HEK293 (cell line): Measurements from ENCODE around the gene WDR19.

Experiments
- AEBP2 ChIP-seq: fragments of 450-650 bp; formaldehyde crosslinking; IDR thresholded peaks from 2 replicates; pipeline ENCODE4 v1.5.1; 2016; ENCODE audit warnings: missing biosample characterization, missing genetic modification characterization, borderline replicate concordance
- KLF16 ChIP-seq: fragments of 450-650 bp; formaldehyde crosslinking; IDR thresholded peaks from 2 replicates; pipeline ENCODE4 v1.5.1; 2017; ENCODE audit warnings: missing biosample characterization, missing genetic modification characterization
- SCRT1 ChIP-seq: fragments of 450-650 bp; formaldehyde crosslinking; IDR thresholded peaks from 2 replicates; pipeline ENCODE4 v1.5.1; 2016; ENCODE audit warnings: missing biosample characterization, missing genetic modification characterization, borderline replicate concordance
- YY2 ChIP-seq: fragments of 450-650 bp; formaldehyde crosslinking; IDR thresholded peaks from 2 replicates; pipeline ENCODE4 v1.5.1; 2016; ENCODE audit warnings: missing biosample characterization, missing genetic modification characterization
- ZFP69B ChIP-seq: fragments of 450-650 bp; formaldehyde crosslinking; IDR thresholded peaks from 2 replicates; pipeline ENCODE4 v1.5.1; 2016; ENCODE audit warnings: missing biosample characterization, missing genetic modification characterization
- ZIC2 ChIP-seq: fragments of 450-650 bp; formaldehyde crosslinking; IDR thresholded peaks from 2 replicates; pipeline ENCODE4 v1.5.1; 2016; ENCODE audit warnings: missing biosample characterization, missing genetic modification characterization
- ZNF121 ChIP-seq: fragments of 450-650 bp; formaldehyde crosslinking; IDR thresholded peaks from 2 replicates; pipeline ENCODE4 v1.5.1; 2016; ENCODE audit warnings: missing biosample characterization, missing genetic modification characterization
- ZNF155 ChIP-seq: fragments of 450-650 bp; formaldehyde crosslinking; IDR thresholded peaks from 2 replicates; pipeline ENCODE4 v1.5.1; 2016; ENCODE audit warnings: missing biosample characterization, missing genetic modification characterization
- ZNF221 ChIP-seq: fragments of 450-650 bp; formaldehyde crosslinking; IDR thresholded peaks from 2 replicates; pipeline ENCODE4 v1.5.1; 2017; ENCODE audit warnings: missing biosample characterization, missing genetic modification characterization, borderline replicate concordance
- ZNF266 ChIP-seq: fragments of 450-650 bp; formaldehyde crosslinking; IDR thresholded peaks from 2 replicates; pipeline ENCODE4 v1.5.1; 2016; ENCODE audit warnings: missing biosample characterization, missing genetic modification characterization, low read depth
- ZNF341 ChIP-seq: fragments of 450-650 bp; formaldehyde crosslinking; IDR thresholded peaks from 2 replicates; pipeline ENCODE4; 2016; ENCODE audit warnings: low read depth, missing biosample characterization, missing genetic modification characterization
- ZNF433 ChIP-seq: fragments of 450-650 bp; formaldehyde crosslinking; IDR thresholded peaks from 2 replicates; pipeline ENCODE4 v1.5.1; 2016; ENCODE audit warnings: missing biosample characterization, missing genetic modification characterization, low read depth
- ZNF544 ChIP-seq: fragments of 450-650 bp; formaldehyde crosslinking; IDR thresholded peaks from 2 replicates; pipeline ENCODE4 v1.5.0; 2017; ENCODE audit warnings: missing biosample characterization, missing genetic modification characterization
- ZNF571 ChIP-seq: fragments of 450-650 bp; formaldehyde crosslinking; IDR thresholded peaks from 2 replicates; pipeline ENCODE4 v1.5.0; 2017; ENCODE audit warnings: missing biosample characterization, missing genetic modification characterization
- ZNF664 ChIP-seq: fragments of 450-650 bp; formaldehyde crosslinking; IDR thresholded peaks from 2 replicates; pipeline ENCODE4 v1.5.1; 2016; ENCODE audit warnings: missing biosample characterization, missing genetic modification characterization
- TF ChIP-seq, protein P1 (sequence below): fragments of 450-650 bp; formaldehyde crosslinking; conservative IDR thresholded peaks from 2 replicates; pipeline ENCODE4 v1.5.1; 2016; ENCODE audit warnings: low read depth, missing biosample characterization, missing genetic modification characterization
- TF ChIP-seq, protein P2 (sequence below): fragments of 450-650 bp; formaldehyde crosslinking; IDR thresholded peaks from 2 replicates; pipeline ENCODE4 v1.5.1; 2016; ENCODE audit warnings: missing biosample characterization, missing genetic modification characterization
- TF ChIP-seq, protein P3 (sequence below): sonication (generic); formaldehyde crosslinking; IDR thresholded peaks from 2 replicates; pipeline ENCODE4 v1.8.1; 2022; ENCODE audit warnings: mild to moderate bottlenecking, moderate library complexity, missing genetic modification reagents
- TF ChIP-seq, protein P4 (sequence below): fragments of 450-650 bp; formaldehyde crosslinking; optimal IDR thresholded peaks from 2 replicates; pipeline ENCODE3; 2016; ENCODE audit warnings: missing biosample characterization, mild to moderate bottlenecking, missing genetic modification characterization
- TF ChIP-seq, protein P5 (sequence below): fragments of 450-650 bp; formaldehyde crosslinking; conservative IDR thresholded peaks from 2 replicates; pipeline ENCODE4 v1.5.1; 2016; ENCODE audit warnings: low read depth, missing biosample characterization, missing genetic modification characterization
- TF ChIP-seq, protein P6 (sequence below): fragments of 450-650 bp; formaldehyde crosslinking; IDR thresholded peaks from 2 replicates; pipeline ENCODE4 v1.5.1; 2016; ENCODE audit warnings: missing biosample characterization, missing genetic modification characterization

WDR19 gene

GRCh38 chr4:39181905-39182638 lies at the start of gene WDR19 (continued):
- TF ChIP-seq, protein P1, sequence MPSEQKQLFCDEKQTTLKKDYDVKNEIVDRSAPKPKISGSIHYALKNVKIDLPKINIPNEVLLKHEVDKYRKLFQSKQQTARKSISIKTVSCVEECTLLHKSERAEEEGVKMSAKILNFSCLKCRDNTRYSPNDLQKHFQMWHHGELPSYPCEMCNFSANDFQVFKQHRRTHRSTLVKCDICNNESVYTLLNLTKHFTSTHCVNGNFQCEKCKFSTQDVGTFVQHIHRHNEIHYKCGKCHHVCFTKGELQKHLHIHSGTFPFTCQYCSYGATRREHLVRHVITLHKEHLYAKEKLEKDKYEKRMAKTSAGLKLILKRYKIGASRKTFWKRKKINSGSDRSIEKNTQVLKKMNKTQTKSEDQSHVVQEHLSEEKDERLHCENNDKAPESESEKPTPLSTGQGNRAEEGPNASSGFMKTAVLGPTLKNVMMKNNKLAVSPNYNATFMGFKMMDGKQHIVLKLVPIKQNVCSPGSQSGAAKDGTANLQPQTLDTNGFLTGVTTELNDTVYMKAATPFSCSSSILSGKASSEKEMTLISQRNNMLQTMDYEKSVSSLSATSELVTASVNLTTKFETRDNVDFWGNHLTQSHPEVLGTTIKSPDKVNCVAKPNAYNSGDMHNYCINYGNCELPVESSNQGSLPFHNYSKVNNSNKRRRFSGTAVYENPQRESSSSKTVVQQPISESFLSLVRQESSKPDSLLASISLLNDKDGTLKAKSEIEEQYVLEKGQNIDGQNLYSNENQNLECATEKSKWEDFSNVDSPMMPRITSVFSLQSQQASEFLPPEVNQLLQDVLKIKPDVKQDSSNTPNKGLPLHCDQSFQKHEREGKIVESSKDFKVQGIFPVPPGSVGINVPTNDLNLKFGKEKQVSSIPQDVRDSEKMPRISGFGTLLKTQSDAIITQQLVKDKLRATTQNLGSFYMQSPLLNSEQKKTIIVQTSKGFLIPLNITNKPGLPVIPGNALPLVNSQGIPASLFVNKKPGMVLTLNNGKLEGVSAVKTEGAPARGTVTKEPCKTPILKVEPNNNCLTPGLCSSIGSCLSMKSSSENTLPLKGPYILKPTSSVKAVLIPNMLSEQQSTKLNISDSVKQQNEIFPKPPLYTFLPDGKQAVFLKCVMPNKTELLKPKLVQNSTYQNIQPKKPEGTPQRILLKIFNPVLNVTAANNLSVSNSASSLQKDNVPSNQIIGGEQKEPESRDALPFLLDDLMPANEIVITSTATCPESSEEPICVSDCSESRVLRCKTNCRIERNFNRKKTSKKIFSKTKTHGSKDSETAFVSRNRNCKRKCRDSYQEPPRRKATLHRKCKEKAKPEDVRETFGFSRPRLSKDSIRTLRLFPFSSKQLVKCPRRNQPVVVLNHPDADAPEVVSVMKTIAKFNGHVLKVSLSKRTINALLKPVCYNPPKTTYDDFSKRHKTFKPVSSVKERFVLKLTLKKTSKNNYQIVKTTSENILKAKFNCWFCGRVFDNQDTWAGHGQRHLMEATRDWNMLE (tag by site-specific recombination) = 0 out of 2 replicates have a peak, but pooled peaks have one; percentile 14
- TF ChIP-seq ZFP69B (tag by site-specific recombination) (no peak), ZNF433 (tag by site-specific recombination) (no peak), ZNF664 (tag by site-specific recombination) (no peak), ZNF571 (tag by site-specific recombination) (no peak), AEBP2 (tag by site-specific recombination) (no peak), SCRT1 (no peak), ZNF266 (tag by site-specific recombination) (no peak), ZNF155 (tag by site-specific recombination) (no peak), ZNF544 (no peak), ZNF121 (tag by site-specific recombination) (no peak), ZIC2 (no peak), YY2 (tag by site-specific recombination) (no peak), ZNF221 (no peak), ZNF341 (tag by site-specific recombination) (peak; percentile 78), KLF16 (no peak)
- TF ChIP-seq, protein P2, sequence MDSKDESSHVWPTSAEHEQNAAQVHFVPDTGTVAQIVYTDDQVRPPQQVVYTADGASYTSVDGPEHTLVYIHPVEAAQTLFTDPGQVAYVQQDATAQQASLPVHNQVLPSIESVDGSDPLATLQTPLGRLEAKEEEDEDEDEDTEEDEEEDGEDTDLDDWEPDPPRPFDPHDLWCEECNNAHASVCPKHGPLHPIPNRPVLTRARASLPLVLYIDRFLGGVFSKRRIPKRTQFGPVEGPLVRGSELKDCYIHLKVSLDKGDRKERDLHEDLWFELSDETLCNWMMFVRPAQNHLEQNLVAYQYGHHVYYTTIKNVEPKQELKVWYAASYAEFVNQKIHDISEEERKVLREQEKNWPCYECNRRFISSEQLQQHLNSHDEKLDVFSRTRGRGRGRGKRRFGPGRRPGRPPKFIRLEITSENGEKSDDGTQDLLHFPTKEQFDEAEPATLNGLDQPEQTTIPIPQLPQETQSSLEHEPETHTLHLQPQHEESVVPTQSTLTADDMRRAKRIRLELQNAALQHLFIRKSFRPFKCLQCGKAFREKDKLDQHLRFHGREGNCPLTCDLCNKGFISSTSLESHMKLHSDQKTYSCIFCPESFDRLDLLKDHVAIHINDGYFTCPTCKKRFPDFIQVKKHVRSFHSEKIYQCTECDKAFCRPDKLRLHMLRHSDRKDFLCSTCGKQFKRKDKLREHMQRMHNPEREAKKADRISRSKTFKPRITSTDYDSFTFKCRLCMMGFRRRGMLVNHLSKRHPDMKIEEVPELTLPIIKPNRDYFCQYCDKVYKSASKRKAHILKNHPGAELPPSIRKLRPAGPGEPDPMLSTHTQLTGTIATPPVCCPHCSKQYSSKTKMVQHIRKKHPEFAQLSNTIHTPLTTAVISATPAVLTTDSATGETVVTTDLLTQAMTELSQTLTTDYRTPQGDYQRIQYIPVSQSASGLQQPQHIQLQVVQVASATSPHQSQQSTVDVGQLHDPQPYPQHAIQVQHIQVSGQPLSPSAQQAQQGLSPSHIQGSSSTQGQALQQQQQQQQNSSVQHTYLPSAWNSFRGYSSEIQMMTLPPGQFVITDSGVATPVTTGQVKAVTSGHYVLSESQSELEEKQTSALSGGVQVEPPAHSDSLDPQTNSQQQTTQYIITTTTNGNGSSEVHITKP (tag by site-specific recombination) = no peak
- TF ChIP-seq, protein P3, sequence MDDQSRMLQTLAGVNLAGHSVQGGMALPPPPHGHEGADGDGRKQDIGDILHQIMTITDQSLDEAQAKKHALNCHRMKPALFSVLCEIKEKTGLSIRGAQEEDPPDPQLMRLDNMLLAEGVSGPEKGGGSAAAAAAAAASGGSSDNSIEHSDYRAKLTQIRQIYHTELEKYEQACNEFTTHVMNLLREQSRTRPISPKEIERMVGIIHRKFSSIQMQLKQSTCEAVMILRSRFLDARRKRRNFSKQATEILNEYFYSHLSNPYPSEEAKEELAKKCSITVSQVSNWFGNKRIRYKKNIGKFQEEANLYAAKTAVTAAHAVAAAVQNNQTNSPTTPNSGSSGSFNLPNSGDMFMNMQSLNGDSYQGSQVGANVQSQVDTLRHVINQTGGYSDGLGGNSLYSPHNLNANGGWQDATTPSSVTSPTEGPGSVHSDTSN (CRISPR knock-in tag) = no peak
- TF ChIP-seq, protein P4, sequence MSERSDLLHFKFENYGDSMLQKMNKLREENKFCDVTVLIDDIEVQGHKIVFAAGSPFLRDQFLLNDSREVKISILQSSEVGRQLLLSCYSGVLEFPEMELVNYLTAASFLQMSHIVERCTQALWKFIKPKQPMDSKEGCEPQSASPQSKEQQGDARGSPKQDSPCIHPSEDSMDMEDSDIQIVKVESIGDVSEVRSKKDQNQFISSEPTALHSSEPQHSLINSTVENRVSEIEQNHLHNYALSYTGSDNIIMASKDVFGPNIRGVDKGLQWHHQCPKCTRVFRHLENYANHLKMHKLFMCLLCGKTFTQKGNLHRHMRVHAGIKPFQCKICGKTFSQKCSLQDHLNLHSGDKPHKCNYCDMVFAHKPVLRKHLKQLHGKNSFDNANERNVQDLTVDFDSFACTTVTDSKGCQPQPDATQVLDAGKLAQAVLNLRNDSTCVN (tag by site-specific recombination) = peak; percentile 36
- TF ChIP-seq, protein P5, sequence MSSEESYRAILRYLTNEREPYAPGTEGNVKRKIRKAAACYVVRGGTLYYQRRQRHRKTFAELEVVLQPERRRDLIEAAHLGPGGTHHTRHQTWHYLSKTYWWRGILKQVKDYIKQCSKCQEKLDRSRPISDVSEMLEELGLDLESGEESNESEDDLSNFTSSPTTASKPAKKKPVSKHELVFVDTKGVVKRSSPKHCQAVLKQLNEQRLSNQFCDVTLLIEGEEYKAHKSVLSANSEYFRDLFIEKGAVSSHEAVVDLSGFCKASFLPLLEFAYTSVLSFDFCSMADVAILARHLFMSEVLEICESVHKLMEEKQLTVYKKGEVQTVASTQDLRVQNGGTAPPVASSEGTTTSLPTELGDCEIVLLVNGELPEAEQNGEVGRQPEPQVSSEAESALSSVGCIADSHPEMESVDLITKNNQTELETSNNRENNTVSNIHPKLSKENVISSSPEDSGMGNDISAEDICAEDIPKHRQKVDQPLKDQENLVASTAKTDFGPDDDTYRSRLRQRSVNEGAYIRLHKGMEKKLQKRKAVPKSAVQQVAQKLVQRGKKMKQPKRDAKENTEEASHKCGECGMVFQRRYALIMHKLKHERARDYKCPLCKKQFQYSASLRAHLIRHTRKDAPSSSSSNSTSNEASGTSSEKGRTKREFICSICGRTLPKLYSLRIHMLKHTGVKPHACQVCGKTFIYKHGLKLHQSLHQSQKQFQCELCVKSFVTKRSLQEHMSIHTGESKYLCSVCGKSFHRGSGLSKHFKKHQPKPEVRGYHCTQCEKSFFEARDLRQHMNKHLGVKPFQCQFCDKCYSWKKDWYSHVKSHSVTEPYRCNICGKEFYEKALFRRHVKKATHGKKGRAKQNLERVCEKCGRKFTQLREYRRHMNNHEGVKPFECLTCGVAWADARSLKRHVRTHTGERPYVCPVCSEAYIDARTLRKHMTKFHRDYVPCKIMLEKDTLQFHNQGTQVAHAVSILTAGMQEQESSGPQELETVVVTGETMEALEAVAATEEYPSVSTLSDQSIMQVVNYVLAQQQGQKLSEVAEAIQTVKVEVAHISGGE (tag by site-specific recombination) = no peak
- TF ChIP-seq, protein P6, sequence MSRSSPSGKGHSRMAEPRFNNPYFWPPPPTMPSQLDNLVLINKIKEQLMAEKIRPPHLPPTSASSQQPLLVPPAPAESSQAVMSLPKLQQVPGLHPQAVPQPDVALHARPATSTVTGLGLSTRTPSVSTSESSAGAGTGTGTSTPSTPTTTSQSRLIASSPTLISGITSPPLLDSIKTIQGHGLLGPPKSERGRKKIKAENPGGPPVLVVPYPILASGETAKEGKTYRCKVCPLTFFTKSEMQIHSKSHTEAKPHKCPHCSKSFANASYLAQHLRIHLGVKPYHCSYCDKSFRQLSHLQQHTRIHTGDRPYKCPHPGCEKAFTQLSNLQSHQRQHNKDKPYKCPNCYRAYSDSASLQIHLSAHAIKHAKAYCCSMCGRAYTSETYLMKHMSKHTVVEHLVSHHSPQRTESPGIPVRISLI (tag by site-specific recombination) = peak; percentile 88
